Peyer's patch (tissue), 4 donors: ENCODE measurements around the gene GRIK4.

ENCODE experiments used
- CTCF ChIP-seq, 6 experiments: fragments of 450-650 bp in 4 of 6; fragments of 200-600 bp in 2 of 6; sonication (generic) in 1 of 6; IDR thresholded peaks; one replicate each; pipeline ENCODE4 v1.5.1; 2017 to 2019; ENCODE audit warnings: antibody characterized with exemption in 6 of 6, mild to moderate bottlenecking in 3 of 6, moderate library complexity in 1 of 6
- POLR2A ChIP-seq, 2 donors: fragments of 450-650 bp; IDR thresholded peaks; one replicate each; pipeline ENCODE4 v1.5.1; 2017; ENCODE audit warnings: antibody characterized with exemption in 2 of 2, mild to moderate bottlenecking in 2 of 2, moderate library complexity in 2 of 2

DNA sequence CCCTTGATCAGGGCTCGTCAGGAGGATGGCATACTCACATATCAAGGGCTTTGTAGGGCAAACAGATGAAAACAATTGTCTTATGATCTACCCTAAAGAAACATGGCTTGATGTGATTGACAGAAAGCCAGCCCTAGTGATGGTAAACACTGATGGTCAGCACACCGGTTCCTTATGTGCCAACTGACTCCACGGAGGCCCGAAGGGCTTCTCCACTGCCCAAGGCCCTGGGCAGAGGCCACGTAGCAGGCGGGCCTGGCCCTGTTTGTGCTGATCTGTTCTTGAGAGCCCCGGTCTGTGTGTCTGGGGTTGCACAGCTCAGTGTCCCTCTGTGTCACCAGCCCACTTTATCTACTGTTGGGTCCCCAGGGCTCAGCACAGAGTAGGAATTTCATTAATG, 115.2 kb downstream of the GRIK4 start:
- no peak for TF ChIP-seq CTCF (IDR thresholded peaks at IDR 0.05)
- no peak for TF ChIP-seq POLR2A (IDR thresholded peaks at IDR 0.05)
